KMS-11 (cell line): ENCODE results near the gene COPE.

ENCODE experiments used
- H2AFZ ChIP-seq: fragments of 200-600 bp; sonication (generic); 2 replicates; pipeline ENCODE4 v1.6.1; 2016; ENCODE audit warnings: antibody characterized with exemption, mixed run types, low read depth
- H3K27ac ChIP-seq: fragments of 200-600 bp; sonication (generic); 2 replicates; pipeline ENCODE4 v1.6.1; 2016; ENCODE audit warnings: mild to moderate bottlenecking, mixed run types
- H3K27me3 ChIP-seq: fragments of 200-600 bp; sonication (generic); 2 replicates; pipeline ENCODE4 v1.6.1; 2017; ENCODE audit warnings: mild to moderate bottlenecking, low read depth, mixed run types, moderate library complexity; ENCODE audit not compliant: insufficient read depth
- H3K36me3 ChIP-seq: fragments of 200-600 bp; sonication (generic); 2 replicates; pipeline ENCODE4 v1.6.1; 2017; ENCODE audit warnings: mild to moderate bottlenecking, mixed run types; ENCODE audit not compliant: insufficient read depth
- H3K4me1 ChIP-seq: fragments of 200-600 bp; sonication (generic); 2 replicates; pipeline ENCODE4 v1.6.1; 2016; ENCODE audit warnings: mild to moderate bottlenecking, low read depth, mixed run types; ENCODE audit not compliant: poor library complexity, severe bottlenecking
- H3K4me2 ChIP-seq: fragments of 200-600 bp; sonication (generic); 2 replicates; pipeline ENCODE4 v1.7.0; 2016; ENCODE audit warnings: mild to moderate bottlenecking, mixed run types
- H3K4me3 ChIP-seq: fragments of 200-600 bp; sonication (generic); IDR thresholded peaks from 2 replicates; pipeline ENCODE4 v1.6.1; 2017; ENCODE audit warnings: low read depth, low read length, mixed read lengths; ENCODE audit not compliant: insufficient read depth
- H3K79me2 ChIP-seq: fragments of 200-600 bp; sonication (generic); 2 replicates; pipeline ENCODE4 v1.6.1; 2016; ENCODE audit warnings: low read depth, mixed run types; ENCODE audit not compliant: insufficient read depth
- H3K9ac ChIP-seq: fragments of 200-600 bp; sonication (generic); 2 replicates; pipeline ENCODE4 v1.6.1; 2016; ENCODE audit warnings: mild to moderate bottlenecking, mixed run types
- H4K20me1 ChIP-seq: fragments of 200-600 bp; sonication (generic); 2 replicates; pipeline ENCODE4 v1.6.1; 2016; ENCODE audit warnings: mild to moderate bottlenecking, mixed run types; ENCODE audit not compliant: insufficient read depth
- CTCF ChIP-seq: fragments of 200-600 bp; sonication (generic); conservative IDR thresholded peaks from 2 replicates; pipeline ENCODE4 v1.6.1; 2017; ENCODE audit warnings: low read depth, mild to moderate bottlenecking, antibody characterized with exemption, low read length, moderate library complexity, mixed read lengths

The COPE gene

GRCh38 chr19:18870531-18871172 lies 48.5 kb downstream of the COPE start:
- no peak overlapping the region for H3K9ac ChIP-seq
- no peak for TF ChIP-seq CTCF
- H3K4me3 ChIP-seq = no peak overlapping the region
- H3K27ac ChIP-seq = no peak overlapping the region
- no peak overlapping the region for H3K4me2 ChIP-seq
- no peaks in the 10 kb centered on the region for H4K20me1 ChIP-seq
- H3K79me2 ChIP-seq = no peaks in the 10 kb centered on the region
- H3K27me3 ChIP-seq = no peaks in the 10 kb centered on the region
- H3K4me1 ChIP-seq = no peaks in the 10 kb centered on the region
- no peak overlapping the region for H2AFZ ChIP-seq
- peaks cover 3% of the 10 kb centered on the region; the same call in 1 of the 2 replicates for H3K36me3 ChIP-seq

GRCh38 chr19:18869781-18870530 lies 49.2 kb downstream of the COPE start:
- H3K4me1 ChIP-seq = no peaks in the 10 kb centered on the region

GRCh38 chr19:18869023-18869618 lies 50.1 kb downstream of the COPE start:
- no peak overlapping the region for H2AFZ ChIP-seq
- no peak for TF ChIP-seq CTCF
- H3K4me1 ChIP-seq = no peaks in the 10 kb centered on the region
- H3K79me2 ChIP-seq = no peaks in the 10 kb centered on the region
- H3K27me3 ChIP-seq = no peaks in the 10 kb centered on the region
- H3K36me3 ChIP-seq = peaks cover 3% of the 10 kb centered on the region; the same call in 1 of the 2 replicates
- H3K9ac ChIP-seq = no peak overlapping the region
- H3K27ac ChIP-seq = no peak overlapping the region
- H3K4me2 ChIP-seq = no peak overlapping the region
- no peaks in the 10 kb centered on the region for H4K20me1 ChIP-seq
- H3K4me3 ChIP-seq = no peak overlapping the region

More at GRCh38 chr19:18869781-18870530, 49.2 kb downstream of the COPE start:
- Histone ChIP-seq H2AFZ (no peak overlapping the region), H3K27me3 (no peaks in the 10 kb centered on the region), H3K79me2 (no peaks in the 10 kb centered on the region), H4K20me1 (no peaks in the 10 kb centered on the region), H3K4me2 (no peak overlapping the region), H3K27ac (no peak overlapping the region), H3K36me3 (peaks cover 3% of the 10 kb centered on the region; the same call in 1 of the 2 replicates), H3K4me3 (no peak overlapping the region), H3K9ac (no peak overlapping the region)
- no peak for TF ChIP-seq CTCF

- no peak overlapping the region for H3K27ac ChIP-seq
- H4K20me1 ChIP-seq = no peaks in the 10 kb centered on the region
- H3K79me2 ChIP-seq = no peaks in the 10 kb centered on the region
- H3K36me3 ChIP-seq = peaks cover 3% of the 10 kb centered on the region; the same call in 1 of the 2 replicates
- no peaks in the 10 kb centered on the region for H3K4me1 ChIP-seq
- H3K4me2 ChIP-seq = no peak overlapping the region
- no peak overlapping the region for H3K4me3 ChIP-seq
- TF ChIP-seq CTCF = no peak
- H3K27me3 ChIP-seq = no peaks in the 10 kb centered on the region
- H3K9ac ChIP-seq = no peak overlapping the region
- no peak overlapping the region for H2AFZ ChIP-seq
Measured at GRCh38 chr19:18868380-18869022, 50.7 kb downstream of the COPE start.
